Coronary artery (tissue), 2 donors: ENCODE measurements around the gene ADM2.
A peak's percentile ranks its signal among the peaks of the same experiment; 100 is the strongest.
"Not testable (repeated sequence)": the region's sequence is repeated elsewhere in the genome, so short reads cannot be mapped to it uniquely, and the experiment has no call there.

Experiments
- DNase-seq: peaks from one replicate; pipeline ENCODE4 v3.0.0-alpha.2; 2017; ENCODE audit warnings: low spot score
- H3K27ac ChIP-seq, 2 donors: fragments of 200-600 bp; sonication (generic); one replicate each; pipeline ENCODE4 v1.5.1; 2016 to 2019
- H3K4me3 ChIP-seq: fragments of 200-600 bp; sonication (generic); 2 replicates; pipeline ENCODE4 v1.5.1; 2016; ENCODE audit warnings: mild to moderate bottlenecking, moderate library complexity
- CTCF ChIP-seq: fragments of 200-600 bp; sonication (generic); IDR thresholded peaks from one replicate; pipeline ENCODE4 v1.5.1; 2019; ENCODE audit warnings: antibody characterized with exemption

The ADM2 gene

DNA sequence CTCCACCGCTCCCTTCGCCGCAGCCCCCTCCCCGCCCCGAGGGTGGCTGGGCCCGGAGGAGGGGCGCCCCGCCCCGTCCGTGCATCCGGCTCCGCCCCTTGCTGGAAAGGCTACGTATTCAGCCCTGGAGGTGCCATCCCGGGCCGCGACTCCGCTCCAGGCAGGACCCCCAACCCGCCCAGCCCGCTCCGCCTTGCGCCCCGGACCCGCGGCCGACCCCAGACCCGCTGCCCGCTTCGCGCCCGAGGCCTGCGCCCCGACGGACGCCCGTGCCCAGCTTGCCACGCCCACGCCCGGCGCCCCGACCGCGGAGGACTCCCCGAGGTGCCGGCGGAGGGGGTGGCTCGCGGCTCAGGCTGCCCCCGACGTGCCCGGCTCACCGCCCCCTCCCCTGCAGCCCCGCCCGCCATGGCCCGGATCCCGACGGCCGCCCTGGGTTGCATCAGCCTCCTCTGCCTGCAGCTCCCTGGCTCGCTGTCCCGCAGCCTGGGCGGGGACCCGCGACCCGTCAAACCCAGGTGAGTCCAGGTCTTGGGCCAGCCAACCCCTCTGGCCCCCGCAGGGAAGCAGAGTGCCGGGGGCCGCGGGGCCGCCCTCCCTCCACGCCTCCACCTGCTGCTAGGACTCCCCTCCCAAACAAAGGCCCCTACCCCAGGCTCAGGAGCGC, at the start of gene ADM2:
Gene ADM2 (plus strand): TSS at position 104 of the 667 bp plus-strand sequence. CDS start 305 bp downstream, at position 409.
- DNase-seq, result no peak
- Histone ChIP-seq H3K4me3 (peak within 1 kb of the TSS; percentile 70), H3K27ac (no peak within 1 kb of the TSS)
- TF ChIP-seq CTCF, result no peak

GRCh38 chr22:50432131-50432876, 49.0 kb upstream of the ADM2 start:
- no peak for DNase-seq
- H3K27ac ChIP-seq, result no peak overlapping the region
- no peak for TF ChIP-seq CTCF

DNA sequence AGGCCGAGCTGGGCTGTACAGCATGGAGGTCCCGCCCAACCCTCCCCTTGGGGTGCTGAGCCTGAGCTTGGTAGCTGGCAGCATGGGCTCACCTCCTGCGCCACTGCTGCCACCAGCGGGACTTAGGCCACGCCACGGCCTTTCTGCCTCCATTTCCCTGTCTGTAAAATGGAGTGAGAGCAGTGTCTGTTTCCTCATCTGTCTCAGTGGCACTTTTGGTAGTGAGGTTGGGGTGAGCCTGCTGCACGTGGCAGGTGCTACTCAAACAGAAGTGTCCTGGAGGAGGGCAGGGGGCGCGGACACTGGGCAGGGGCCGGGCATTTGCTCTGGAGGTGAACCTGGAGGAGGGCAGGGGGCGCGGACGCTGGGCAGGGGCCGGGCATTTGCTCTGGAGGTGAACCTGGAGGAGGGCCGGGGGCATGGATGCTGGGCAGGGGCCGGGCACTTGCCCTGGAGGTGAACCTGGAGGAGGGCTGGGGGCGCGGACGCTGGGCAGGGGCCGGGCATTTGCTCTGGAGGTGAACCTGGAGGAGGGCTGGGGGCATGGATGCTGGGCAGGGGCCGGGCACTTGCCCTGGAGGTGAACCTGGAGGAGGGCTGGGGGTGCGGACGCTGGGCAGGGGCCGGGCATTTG, 48.3 kb upstream of the ADM2 start:
- not testable (repeated sequence) for H3K27ac ChIP-seq, H3K4me3 ChIP-seq, DNase-seq

More at GRCh38 chr22:50432131-50432876, 49.0 kb upstream of the ADM2 start:
- no peak overlapping the region for H3K4me3 ChIP-seq

DNA sequence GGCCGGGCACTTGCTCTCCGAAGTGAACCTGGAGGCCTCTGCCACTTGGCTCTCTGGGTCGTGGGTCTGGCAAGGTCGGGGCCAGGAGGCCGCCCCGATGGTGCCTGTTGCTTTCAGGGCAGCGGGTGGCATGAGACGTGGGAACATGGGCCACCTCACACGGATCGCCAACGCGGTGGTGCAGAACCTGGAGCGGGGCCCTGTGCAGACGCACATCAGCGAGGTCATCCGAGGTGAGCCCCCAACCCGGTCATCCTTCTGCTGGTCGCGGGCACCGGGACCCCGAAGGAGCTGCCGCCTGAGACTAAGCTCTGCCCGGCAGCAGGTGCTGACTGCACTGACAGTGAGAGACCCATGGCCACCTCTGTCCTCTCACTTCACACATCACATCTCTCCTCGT, 46.5 kb upstream of the ADM2 start:
- no peak for DNase-seq
- no peak for TF ChIP-seq CTCF
- Histone ChIP-seq H3K4me3 (no peak overlapping the region), H3K27ac (no peak overlapping the region)

DNA sequence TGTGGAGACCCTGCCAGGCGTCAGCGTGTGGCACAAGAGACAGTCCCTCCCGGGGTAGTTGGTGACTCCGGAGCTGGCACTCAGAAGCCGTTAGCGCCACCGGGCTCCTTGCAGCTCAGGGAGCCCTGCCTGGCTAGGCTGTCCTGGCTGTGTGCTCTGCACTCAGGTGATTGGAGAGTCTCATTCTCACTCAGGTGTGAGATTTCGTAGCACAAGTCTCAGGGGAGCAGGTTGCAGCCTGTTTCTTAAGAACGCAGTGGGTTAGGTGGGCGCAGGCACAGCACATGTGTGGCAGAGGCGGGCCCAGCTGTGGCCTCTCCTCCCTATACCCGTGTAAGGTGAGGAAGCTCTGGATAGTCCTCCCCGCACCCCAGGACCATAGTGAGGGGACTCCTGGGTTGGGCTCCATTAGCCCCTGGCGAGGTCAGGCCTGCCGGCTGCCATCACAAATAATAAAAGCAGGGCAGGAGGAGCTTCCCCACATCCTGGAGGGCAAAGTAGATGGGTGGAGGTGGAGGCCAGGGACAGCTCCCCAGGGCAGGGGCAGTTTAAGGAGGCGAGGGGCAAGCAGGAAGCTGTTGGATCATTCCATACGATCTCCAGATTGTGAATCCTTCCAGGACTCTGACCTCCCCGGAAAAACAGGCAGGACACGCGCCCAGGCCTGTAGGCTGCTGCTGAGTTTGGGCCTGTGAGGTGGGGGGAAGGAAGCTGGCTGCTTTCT, 45.9 kb upstream of the ADM2 start:
- no peak for DNase-seq
- no peak overlapping the region for H3K4me3 ChIP-seq
- no peak overlapping the region for H3K27ac ChIP-seq
- no peak for TF ChIP-seq CTCF

- Histone ChIP-seq H3K4me3 (no peak overlapping the region), H3K27ac (no peak overlapping the region)
- no peak for DNase-seq
- no peak for TF ChIP-seq CTCF
Observed at GRCh38 chr22:50436015-50436830, 45.1 kb upstream of the ADM2 start.
